Stimulated activated CD4-positive, alpha-beta T cell treated with anti-CD3 and anti-CD28 coated beads, Interleukin-12 subunit alpha, Interleukin-12 subunit beta, amount 100 ng/mL, for 48 hours (primary cell): ENCODE measurements around the gene TMEM97.
"Not testable (repeated sequence)": the region's sequence is repeated elsewhere in the genome, so short reads cannot be mapped to it uniquely, and the experiment has no call there.

Source experiments
- DNase-seq, 3 donors: peaks; one replicate each; pipeline ENCODE4 v3.0.0-alpha.2; 2020; ENCODE audit warnings: low read depth in 2 of 3, low spot score in 1 of 3

The TMEM97 gene

DNA sequence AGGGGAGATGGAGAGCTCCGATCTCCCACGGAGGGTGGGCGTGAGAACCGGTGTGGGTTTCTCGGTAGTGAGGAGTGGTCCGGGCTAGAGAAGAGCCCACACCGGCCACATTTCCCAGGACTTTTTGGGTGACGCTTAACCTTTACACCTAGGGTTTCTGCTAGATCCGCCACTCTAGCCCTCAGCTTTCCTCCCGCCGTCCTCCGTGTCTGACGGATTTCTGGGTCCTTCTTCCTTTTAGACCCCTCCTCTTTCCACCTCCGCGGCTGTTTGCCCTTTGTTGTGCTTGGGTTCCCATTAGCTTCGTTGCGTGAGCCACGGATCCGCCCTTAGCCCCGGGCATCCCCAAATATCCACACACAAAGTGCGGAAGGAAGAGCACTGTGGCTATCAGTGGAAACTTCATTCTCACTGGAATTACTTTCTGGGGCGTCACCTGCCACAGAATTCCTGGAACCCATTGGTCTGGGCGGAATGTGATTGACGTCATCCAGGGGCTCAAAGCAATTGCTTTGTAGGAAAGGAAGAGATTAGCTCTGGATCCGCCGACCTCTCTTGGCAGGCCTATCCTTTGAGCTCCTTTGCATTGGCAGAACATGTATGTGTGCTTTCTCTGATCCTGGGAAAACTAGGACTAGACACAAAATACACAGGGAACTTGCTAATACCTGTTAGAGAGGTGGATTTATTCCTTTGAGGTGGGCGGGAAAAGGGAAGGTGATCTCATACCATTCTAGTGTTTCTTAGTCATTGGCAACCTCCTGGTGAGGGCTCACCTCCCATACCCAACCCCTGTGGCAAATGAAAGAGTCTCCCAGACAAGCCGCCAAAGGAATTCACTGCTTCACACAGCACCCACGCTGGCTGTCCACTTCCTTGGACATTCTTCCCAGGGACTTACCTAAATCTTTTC is 17.2 kb downstream of the TMEM97 start:
- DNase-seq = peak in 1 of 3 donors; percentile 27

- DNase-seq = no peak
Observed at GRCh38 chr17:28338056-28338768, 19.2 kb downstream of the TMEM97 start.

- not testable (repeated sequence) for DNase-seq
Observed at GRCh38 chr17:28338769-28339212, 19.8 kb downstream of the TMEM97 start.

DNA sequence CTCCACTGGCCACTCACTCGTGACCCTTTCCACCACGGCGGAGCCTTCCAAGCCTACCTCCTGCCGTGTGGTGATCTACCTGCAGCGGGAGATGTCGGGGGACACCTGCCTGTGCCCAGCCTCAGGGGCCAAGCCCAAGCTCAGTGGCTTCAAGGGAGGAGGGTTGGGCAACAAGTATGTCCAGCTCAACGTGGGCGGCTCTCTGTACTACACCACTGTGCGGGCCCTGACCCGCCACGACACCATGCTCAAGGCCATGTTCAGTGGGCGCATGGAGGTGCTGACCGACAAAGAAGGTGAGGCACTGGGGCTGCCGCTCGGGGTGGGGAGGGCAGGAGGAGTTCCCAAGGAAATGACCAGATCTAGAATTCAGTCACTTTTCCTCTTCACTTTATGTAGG is 20.4 kb downstream of the TMEM97 start:
- no peak for DNase-seq

GRCh38 chr17:28340374-28340773 is 21.4 kb downstream of the TMEM97 start:
- DNase-seq = no peak

DNA sequence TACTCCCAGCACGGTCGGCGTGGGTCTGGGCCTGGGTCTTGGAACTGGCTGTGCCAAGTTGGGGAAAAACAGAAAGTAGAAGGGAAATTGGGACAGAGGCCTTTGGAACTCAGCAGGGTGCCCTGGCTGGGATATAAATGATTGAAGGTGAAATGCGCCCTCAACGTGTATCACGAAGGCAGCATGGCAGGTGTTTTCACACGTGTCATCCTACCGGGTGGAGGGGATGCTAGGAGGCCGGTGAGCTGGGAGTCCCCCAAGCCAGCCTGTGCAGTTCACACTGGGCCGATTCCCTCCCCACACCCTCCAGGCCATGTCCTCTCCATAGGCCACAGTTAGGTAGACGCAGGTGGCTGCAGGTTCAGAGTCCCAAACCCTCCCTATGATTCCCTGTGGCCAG is 22.5 kb downstream of the TMEM97 start:
- DNase-seq = no peak

- DNase-seq = no peak
Observed at GRCh38 chr17:28342313-28342712, 23.3 kb downstream of the TMEM97 start.

DNA sequence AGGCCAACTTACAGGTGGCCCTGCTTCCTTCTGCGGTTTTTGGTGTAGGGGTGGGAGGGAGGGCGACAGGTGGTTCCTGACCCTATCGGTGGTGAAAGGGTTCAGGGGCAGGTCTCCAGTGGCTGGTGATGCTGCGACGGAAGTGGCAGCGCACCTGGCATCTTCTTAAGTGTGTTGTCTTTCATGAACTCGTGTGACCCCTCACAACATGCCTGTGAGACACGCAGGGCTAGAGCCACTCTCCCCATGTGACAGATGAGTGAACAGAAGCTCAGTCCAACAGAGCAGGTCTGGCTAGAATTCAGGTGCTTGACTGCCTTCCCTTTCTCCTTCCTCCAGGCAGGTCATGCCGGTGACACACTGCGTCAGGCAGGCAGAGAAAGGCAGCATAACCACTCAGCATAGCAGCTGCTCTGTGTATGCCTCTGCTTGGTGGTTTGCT is 24.5 kb downstream of the TMEM97 start:
- DNase-seq = no peak

DNA sequence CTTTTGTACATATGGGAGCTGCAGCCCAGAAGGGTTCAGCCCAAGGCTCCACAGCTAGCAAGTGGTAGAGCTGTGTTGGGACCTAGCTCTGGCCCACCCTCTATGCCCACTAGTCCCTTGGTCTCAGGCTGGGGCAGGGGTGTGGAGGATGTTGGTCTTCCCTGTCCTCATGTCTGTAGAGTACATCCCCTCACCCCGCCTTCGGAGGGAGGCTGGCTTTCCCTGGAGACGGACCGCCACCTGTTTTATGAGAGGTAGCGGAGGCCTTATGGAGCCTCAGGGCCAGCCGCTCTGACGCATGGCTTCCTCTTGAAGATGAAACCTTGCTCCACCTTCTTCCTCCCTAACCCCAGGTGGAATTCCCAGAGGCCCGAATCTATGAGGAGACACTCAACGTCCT is 25.0 kb downstream of the TMEM97 start:
- DNase-seq = no peak

GRCh38 chr17:28344435-28344901 is 25.5 kb downstream of the TMEM97 start:
- no peak for DNase-seq

GRCh38 chr17:28345419-28346198 is 26.6 kb downstream of the TMEM97 start:
- DNase-seq = no peak

DNA sequence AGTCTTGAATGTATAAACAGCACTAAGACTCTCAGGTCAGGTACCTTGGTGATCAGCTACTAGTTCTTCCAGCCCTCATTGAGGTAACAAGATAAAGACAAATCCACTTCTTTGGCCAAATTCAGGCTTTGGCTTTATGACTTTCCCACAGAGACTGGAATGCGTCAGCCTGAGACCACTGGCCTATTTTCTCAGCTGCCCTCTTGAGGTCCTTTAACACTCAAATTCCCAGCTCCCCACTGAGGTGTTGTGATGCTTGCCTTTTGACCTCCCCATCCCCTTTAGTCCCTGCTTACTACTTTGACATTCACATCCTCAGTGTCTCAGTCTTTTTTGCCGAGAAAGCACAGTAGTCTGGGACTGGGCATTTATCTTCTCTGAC is 27.2 kb downstream of the TMEM97 start:
- no peak for DNase-seq

- no peak for DNase-seq
Observed at GRCh38 chr17:28346746-28347246, 27.8 kb downstream of the TMEM97 start.

- no peak for DNase-seq
Observed at GRCh38 chr17:28347261-28347891, 28.4 kb downstream of the TMEM97 start.

- no peak for DNase-seq
Observed at GRCh38 chr17:28348979-28349378, 30.0 kb downstream of the TMEM97 start.

- no peak for DNase-seq
Observed at GRCh38 chr17:28350271-28350670, 31.3 kb downstream of the TMEM97 start.

DNA sequence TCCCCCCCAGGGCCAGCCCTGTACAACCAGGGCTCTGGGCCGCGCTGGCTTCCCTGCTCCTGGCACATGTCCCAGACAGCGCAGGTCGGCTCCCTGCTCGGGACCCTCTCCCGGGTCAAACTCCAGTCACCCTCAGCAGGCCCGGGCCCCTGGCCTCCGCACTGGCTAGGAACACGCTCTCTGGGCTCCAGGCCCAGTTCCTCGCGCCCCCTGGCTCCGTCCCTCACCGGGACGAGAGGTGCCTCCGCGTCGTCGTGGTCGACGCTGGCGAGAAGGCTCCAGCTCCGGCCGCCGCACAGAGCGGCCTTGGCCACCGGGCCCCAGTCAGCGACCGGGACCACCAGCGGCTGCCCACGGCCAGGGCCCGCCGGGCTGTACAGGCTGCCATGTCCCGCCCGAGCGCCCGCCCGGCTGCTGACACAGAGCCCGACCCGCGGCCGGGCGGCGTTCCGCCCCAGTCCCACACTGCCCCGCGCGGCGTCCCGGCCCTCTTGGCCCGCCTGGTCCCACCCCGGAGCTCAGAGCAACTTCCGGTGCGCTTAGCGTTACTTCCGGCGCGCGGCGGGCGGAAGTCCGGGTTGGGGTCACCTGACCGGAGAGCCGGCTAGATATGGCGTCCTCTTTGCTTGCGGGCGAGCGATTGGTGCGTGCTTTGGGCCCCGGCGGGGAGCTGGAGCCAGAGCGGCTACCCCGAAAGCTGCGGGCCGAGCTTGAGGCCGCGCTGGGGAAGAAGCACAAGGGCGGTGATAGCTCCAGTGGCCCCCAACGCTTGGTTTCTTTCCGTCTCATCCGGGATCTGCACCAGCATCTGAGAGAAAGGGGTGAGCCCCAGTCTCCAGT is 38.3 kb downstream of the TMEM97 start, which contains the start of gene POLDIP2:
Gene POLDIP2 (minus strand): TSS at position 467 of the 840 bp plus-strand sequence. CDS start 79 bp downstream, at position 388.
- DNase-seq = peak; percentile 92 to 95 (median 94)

DNA sequence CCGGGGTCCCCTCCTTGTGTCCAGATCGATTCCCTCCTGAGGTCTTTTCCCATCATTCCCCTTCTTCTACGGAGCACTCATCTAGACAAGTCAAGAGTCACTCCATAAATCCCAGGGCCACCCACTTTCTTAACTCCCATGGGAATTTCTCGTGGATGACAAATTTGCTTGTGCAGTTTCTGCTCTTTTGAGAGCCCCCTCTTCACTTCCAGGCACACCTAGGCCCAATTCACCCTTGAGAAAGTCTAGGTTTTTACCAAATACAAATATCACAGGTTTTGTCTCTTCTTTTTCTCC is 38.8 kb downstream of the TMEM97 start:
- no peak for DNase-seq

DNA sequence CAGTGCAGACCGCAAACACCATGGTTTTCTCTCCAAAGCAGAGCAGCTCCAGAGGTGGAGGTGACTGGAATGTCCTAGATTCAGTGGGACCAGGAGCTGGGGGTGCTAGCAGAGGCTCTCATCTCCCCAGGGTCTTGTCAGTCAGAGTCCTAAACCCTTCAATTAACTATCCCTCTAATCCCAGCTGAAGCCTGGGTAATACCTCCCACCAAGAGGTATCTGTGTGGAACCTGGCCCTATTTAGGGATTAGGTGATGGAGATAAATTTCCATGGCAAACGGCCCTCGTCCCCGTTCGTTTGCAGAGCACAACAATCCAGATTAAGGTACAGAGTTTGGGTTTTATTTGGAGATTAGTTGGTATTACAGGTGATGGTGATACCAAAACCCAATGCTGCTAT is 44.2 kb downstream of the TMEM97 start:
- no peak for DNase-seq
